HG02943 (cell line): ENCODE data around the gene THOP1.

Experiments used
- ATAC-seq: cut with Tn5 transposase; IDR thresholded peaks from one replicate; pipeline ENCODE4 v1.9.1; 2021; ENCODE audit warnings: mild to moderate bottlenecking, low read depth, moderate library complexity; ENCODE audit not compliant: unreplicated experiment

The THOP1 gene

GRCh38 chr19:2846180-2846894 lies 61.0 kb downstream of the THOP1 start:
- no peak for ATAC-seq

- ATAC-seq = no peak
Observed at GRCh38 chr19:2847507-2847906, 62.2 kb downstream of the THOP1 start.

GRCh38 chr19:2848616-2849015 lies 63.3 kb downstream of the THOP1 start:
- ATAC-seq = no peak

GRCh38 chr19:2850256-2850925 lies 65.1 kb downstream of the THOP1 start:
- no peak for ATAC-seq

GRCh38 chr19:2852598-2852997 lies 67.3 kb downstream of the THOP1 start:
- no peak for ATAC-seq

GRCh38 chr19:2853015-2853606 lies 67.8 kb downstream of the THOP1 start:
- no peak for ATAC-seq

- ATAC-seq = no peak
Observed at GRCh38 chr19:2854849-2855248, 69.5 kb downstream of the THOP1 start.

- no peak for ATAC-seq
Observed at GRCh38 chr19:2856457-2857050, 71.3 kb downstream of the THOP1 start.

GRCh38 chr19:2858864-2859263 lies 73.6 kb downstream of the THOP1 start:
- ATAC-seq = no peak

- ATAC-seq = no peak
Observed at GRCh38 chr19:2863816-2864215, 78.5 kb downstream of the THOP1 start.
